ENCODE results near the gene HDAC6.

- TF ChIP-seq, protein P1, sequence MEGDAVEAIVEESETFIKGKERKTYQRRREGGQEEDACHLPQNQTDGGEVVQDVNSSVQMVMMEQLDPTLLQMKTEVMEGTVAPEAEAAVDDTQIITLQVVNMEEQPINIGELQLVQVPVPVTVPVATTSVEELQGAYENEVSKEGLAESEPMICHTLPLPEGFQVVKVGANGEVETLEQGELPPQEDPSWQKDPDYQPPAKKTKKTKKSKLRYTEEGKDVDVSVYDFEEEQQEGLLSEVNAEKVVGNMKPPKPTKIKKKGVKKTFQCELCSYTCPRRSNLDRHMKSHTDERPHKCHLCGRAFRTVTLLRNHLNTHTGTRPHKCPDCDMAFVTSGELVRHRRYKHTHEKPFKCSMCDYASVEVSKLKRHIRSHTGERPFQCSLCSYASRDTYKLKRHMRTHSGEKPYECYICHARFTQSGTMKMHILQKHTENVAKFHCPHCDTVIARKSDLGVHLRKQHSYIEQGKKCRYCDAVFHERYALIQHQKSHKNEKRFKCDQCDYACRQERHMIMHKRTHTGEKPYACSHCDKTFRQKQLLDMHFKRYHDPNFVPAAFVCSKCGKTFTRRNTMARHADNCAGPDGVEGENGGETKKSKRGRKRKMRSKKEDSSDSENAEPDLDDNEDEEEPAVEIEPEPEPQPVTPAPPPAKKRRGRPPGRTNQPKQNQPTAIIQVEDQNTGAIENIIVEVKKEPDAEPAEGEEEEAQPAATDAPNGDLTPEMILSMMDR (IDR thresholded peaks at IDR 0.05) = no peak
- TF ChIP-seq POLR2A (IDR thresholded peaks at IDR 0.05) = no peak
Observed at GRCh38 chrX:48776818-48777439, 24.9 kb upstream of the HDAC6 start.

Measured in heart left ventricle (tissue), 13 donors.